Astrocyte (in vitro differentiated cells and primary cell): ENCODE results near the gene SLC37A1.

Source experiments
- CTCF ChIP-seq: IDR thresholded peaks from 2 replicates; pipeline ENCODE4 v1.5.1; 2011; ENCODE audit warnings: low read depth, mild to moderate bottlenecking, inconsistent platforms, low read length, moderate library complexity; ENCODE audit not compliant: insufficient read depth
- EZH2 ChIP-seq: IDR thresholded peaks from 2 replicates; pipeline ENCODE4 v1.6.1; 2012; ENCODE audit warnings: mild to moderate bottlenecking, low read length, inconsistent platforms; ENCODE audit not compliant: insufficient read depth

- TF ChIP-seq CTCF (no peak), EZH2 (no peak)
Measured at GRCh38 chr21:42624095-42624790, 110.6 kb downstream of the SLC37A1 start.
